Measurements from ENCODE around the gene GPR173.

Gene GPR173

GRCh38 chrX:53116101-53116500 is 67.5 kb downstream of the GPR173 start:
- in situ Hi-C loops (cut with MboI; ENCODE audit: low pct_unique_long_range_greater_than_20kb, low sequenced_read_pairs, unreplicated experiment), result no loop called here
- DNase-seq (ENCODE audit: low spot score), result no peak
- TF ChIP-seq, protein P1, sequence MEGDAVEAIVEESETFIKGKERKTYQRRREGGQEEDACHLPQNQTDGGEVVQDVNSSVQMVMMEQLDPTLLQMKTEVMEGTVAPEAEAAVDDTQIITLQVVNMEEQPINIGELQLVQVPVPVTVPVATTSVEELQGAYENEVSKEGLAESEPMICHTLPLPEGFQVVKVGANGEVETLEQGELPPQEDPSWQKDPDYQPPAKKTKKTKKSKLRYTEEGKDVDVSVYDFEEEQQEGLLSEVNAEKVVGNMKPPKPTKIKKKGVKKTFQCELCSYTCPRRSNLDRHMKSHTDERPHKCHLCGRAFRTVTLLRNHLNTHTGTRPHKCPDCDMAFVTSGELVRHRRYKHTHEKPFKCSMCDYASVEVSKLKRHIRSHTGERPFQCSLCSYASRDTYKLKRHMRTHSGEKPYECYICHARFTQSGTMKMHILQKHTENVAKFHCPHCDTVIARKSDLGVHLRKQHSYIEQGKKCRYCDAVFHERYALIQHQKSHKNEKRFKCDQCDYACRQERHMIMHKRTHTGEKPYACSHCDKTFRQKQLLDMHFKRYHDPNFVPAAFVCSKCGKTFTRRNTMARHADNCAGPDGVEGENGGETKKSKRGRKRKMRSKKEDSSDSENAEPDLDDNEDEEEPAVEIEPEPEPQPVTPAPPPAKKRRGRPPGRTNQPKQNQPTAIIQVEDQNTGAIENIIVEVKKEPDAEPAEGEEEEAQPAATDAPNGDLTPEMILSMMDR (IDR thresholded peaks at IDR 0.05; ENCODE audit: extremely low read depth, insufficient read depth, missing control alignments), result no peak

GRCh38 chrX:53122013-53122412 is 73.4 kb downstream of the GPR173 start:
- no peak for DNase-seq (ENCODE audit: low spot score)
- TF ChIP-seq, protein P1 (IDR thresholded peaks at IDR 0.05; ENCODE audit: extremely low read depth, insufficient read depth, missing control alignments), result no peak
- in situ Hi-C loops (cut with MboI; ENCODE audit: low pct_unique_long_range_greater_than_20kb, low sequenced_read_pairs, unreplicated experiment), result no loop called here

GRCh38 chrX:53125506-53125905 is 76.9 kb downstream of the GPR173 start:
- TF ChIP-seq, protein P1 (IDR thresholded peaks at IDR 0.05; ENCODE audit: extremely low read depth, insufficient read depth, missing control alignments), result no peak
- in situ Hi-C loops (cut with MboI; ENCODE audit: low pct_unique_long_range_greater_than_20kb, low sequenced_read_pairs, unreplicated experiment), result no loop called here
- no peak for DNase-seq (ENCODE audit: low spot score)

DNA sequence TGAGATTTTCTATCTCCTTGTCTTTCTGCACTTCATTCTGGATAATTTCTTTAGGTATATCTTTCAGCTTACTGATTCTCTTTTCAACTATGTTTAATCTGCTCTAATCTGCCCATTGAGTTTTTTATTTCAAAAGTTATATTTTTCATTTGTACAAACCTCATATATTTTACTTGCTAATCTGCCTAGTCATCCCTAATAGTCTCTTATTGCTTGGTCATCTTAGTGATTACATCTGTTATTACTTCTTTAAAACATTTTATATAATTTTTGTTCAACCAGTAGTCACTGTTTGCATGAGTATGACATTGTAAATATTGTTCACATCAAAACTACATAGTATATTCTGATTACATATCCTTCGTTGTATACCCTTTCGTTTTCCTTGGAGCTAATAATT is 77.8 kb downstream of the GPR173 start:
- in situ Hi-C loops (cut with MboI; ENCODE audit: low pct_unique_long_range_greater_than_20kb, low sequenced_read_pairs, unreplicated experiment), result no loop called here
- TF ChIP-seq, protein P1 (IDR thresholded peaks at IDR 0.05; ENCODE audit: extremely low read depth, insufficient read depth, missing control alignments), result no peak
- no peak for DNase-seq (ENCODE audit: low spot score)

GRCh38 chrX:53128097-53128749 is 79.6 kb downstream of the GPR173 start:
- in situ Hi-C loops (cut with MboI; ENCODE audit: low pct_unique_long_range_greater_than_20kb, low sequenced_read_pairs, unreplicated experiment), result no loop called here
- TF ChIP-seq, protein P1 (IDR thresholded peaks at IDR 0.05; ENCODE audit: extremely low read depth, insufficient read depth, missing control alignments), result no peak
- no peak for DNase-seq (ENCODE audit: low spot score)

All from GM13977 (cell line).